ENCODE measurements around the gene ZSCAN23.
"Not testable (repeated sequence)": the region's sequence is repeated elsewhere in the genome, so short reads cannot be mapped to it uniquely, and the experiment has no call there.

ZSCAN23 gene

DNA sequence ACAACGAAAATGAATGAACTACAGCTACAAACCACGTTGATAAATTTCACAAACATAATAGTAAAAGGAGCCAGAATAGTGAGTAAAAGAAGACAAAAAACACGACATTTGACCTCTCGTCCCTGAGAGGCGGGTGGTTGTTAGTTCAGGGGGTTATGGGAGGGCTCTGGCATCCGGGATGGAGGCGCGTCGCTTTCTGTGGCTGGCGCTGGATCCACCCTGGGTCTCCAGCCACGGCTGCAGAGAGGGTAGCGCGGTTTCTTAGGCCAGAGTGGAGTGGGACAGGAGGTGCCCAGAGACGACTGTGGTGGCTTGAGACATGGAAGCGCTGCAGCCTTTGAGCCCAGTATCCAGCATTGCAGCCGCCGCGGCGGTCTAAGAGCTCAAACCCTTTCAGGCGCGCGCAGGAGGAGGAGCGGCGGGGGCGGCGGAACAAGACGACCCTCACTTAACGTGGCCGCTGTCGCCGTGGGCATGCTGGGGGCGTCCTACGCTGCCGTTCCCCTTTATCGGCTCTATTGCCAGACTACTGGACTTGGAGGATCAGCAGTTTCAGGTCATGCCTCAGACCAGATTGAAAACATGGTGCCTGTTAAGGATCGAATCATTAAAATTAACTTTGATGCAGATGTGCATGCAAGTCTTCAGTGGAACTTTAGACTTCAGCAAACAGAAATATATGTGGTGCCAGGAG, 3.7 kb upstream of the ZSCAN23 start:
- DNase-seq: peak; percentile 68
- TF ChIP-seq, protein P1, sequence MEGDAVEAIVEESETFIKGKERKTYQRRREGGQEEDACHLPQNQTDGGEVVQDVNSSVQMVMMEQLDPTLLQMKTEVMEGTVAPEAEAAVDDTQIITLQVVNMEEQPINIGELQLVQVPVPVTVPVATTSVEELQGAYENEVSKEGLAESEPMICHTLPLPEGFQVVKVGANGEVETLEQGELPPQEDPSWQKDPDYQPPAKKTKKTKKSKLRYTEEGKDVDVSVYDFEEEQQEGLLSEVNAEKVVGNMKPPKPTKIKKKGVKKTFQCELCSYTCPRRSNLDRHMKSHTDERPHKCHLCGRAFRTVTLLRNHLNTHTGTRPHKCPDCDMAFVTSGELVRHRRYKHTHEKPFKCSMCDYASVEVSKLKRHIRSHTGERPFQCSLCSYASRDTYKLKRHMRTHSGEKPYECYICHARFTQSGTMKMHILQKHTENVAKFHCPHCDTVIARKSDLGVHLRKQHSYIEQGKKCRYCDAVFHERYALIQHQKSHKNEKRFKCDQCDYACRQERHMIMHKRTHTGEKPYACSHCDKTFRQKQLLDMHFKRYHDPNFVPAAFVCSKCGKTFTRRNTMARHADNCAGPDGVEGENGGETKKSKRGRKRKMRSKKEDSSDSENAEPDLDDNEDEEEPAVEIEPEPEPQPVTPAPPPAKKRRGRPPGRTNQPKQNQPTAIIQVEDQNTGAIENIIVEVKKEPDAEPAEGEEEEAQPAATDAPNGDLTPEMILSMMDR (IDR thresholded peaks at IDR 0.05): no peak
- peaks cover 11% of the 10 kb centered on the region for H3K4me1 Mint-ChIP-seq
- H3K36me3 Mint-ChIP-seq (ENCODE audit: low read depth): no peaks in the 10 kb centered on the region
- peaks cover 10% of the 10 kb centered on the region for H3K9me3 Mint-ChIP-seq
- peak overlapping the region; percentile 85 for H3K4me3 Mint-ChIP-seq
- peak overlapping the region; percentile 33 for H3K27ac Mint-ChIP-seq
- H3K27me3 Mint-ChIP-seq (ENCODE audit: low read depth, poor library complexity): peaks cover 26% of the 10 kb centered on the region

DNA sequence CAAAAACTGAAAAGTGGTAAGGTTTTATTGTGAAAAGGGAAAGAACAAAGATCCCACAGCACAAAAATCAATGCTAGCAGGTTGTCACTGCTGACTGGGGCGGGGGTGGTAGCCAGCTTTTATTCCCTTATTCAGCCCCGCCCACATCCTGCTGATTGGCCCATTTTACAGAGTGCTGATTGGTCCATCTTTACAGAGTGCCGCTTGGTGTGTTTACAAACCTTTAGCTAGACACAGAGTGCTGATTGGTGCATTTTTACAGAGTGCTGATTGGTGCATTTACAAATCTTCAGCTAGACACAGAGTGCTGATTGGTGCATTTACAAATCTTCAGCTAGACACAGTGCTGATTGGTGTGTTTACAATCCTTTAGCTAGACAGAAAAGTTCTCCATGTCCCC, 1.5 kb upstream of the ZSCAN23 start:
- H3K4me1 Mint-ChIP-seq: peaks cover 11% of the 10 kb centered on the region
- not testable (repeated sequence) for H3K27me3 Mint-ChIP-seq (ENCODE audit: low read depth, poor library complexity); DNase-seq; H3K36me3 Mint-ChIP-seq (ENCODE audit: low read depth); H3K4me3 Mint-ChIP-seq; H3K27ac Mint-ChIP-seq; H3K9me3 Mint-ChIP-seq

DNA sequence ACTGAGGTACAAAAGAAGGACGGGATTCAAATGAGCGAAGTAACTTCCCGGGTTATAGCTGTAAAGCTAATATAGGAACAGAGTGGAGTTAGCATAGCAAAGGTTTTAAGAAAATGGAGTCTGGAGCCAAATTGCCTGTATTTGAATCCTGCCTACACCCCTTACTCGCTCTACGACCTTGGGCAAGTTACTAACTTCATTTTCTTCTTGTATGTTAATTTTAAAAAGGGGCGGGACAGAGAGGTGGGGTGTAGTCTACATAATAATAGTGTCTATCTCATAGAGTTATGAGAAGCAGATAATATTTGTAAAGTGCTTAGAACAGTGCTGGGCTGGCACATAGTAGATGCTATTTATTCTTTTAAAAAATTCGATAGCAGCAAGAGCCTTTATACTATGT, 705 bp downstream of the ZSCAN23 start:
- Mint-ChIP-seq H3K27ac (peak overlapping the region; percentile 99), H3K4me1 (peaks cover 11% of the 10 kb centered on the region), H3K27me3 (ENCODE audit: low read depth, poor library complexity) (peaks cover 5% of the 10 kb centered on the region), H3K4me3 (peak overlapping the region; percentile 100), H3K9me3 (peaks cover 10% of the 10 kb centered on the region), H3K36me3 (ENCODE audit: low read depth) (no peaks in the 10 kb centered on the region)
- DNase-seq: no peak
- TF ChIP-seq, protein P1 (IDR thresholded peaks at IDR 0.05): no peak

GRCh38 chr6:28436404-28436803, 6.9 kb downstream of the ZSCAN23 start:
- H3K27me3 Mint-ChIP-seq (ENCODE audit: low read depth, poor library complexity): no peaks in the 10 kb centered on the region
- peaks cover 31% of the 10 kb centered on the region for H3K36me3 Mint-ChIP-seq (ENCODE audit: low read depth)
- H3K27ac Mint-ChIP-seq: no peak overlapping the region
- no peaks in the 10 kb centered on the region for H3K4me1 Mint-ChIP-seq
- DNase-seq: no peak
- H3K4me3 Mint-ChIP-seq: no peak overlapping the region
- TF ChIP-seq, protein P1 (IDR thresholded peaks at IDR 0.05): no peak
- H3K9me3 Mint-ChIP-seq: no peaks in the 10 kb centered on the region

DNA sequence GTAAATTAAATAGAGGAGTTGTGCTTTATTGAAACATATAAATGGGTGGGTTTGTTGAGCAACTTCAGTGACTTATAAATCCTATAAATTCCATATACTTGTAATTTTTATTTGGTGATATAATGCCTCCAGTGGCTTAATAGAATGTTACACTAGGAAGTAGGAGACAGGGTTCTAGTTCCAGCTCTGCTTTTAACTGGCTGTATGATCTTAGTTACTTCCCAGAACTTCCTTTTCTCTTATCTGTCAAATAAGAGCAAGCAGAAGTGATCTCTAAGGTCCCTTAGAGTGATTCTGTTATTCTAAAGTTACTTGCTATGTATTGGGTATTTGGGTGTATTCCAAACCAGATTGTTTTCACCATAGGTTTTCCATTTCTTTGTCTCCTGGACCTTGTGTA, 10.2 kb downstream of the ZSCAN23 start:
- Mint-ChIP-seq H3K4me1 (no peaks in the 10 kb centered on the region), H3K4me3 (no peak overlapping the region), H3K27ac (no peak overlapping the region), H3K27me3 (ENCODE audit: low read depth, poor library complexity) (no peaks in the 10 kb centered on the region), H3K36me3 (ENCODE audit: low read depth) (peaks cover 62% of the 10 kb centered on the region), H3K9me3 (no peaks in the 10 kb centered on the region)
- no peak for DNase-seq
- TF ChIP-seq, protein P1 (IDR thresholded peaks at IDR 0.05): no peak

DNA sequence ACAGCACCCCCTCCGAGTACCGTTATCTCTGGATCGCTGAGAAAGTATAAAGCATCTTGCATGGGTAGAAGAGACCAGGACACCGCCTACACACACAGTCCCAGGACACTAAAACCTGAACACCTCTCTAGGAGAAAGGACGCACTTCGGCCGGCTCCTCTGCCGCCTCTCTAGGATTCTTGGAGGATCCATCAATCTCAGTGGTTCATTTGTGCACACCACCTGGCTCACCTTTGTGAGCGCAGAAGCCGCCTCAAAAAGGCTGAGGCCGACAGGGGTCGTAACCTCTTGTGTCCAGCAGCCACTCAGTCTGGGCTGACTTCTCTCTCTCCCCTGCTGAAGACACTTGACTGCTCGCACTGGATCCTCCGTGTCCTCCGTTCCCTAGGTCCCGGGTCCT, 13.5 kb downstream of the ZSCAN23 start:
- Mint-ChIP-seq H3K27me3 (ENCODE audit: low read depth, poor library complexity) (no peaks in the 10 kb centered on the region), H3K36me3 (ENCODE audit: low read depth) (peaks cover 86% of the 10 kb centered on the region), H3K27ac (no peak overlapping the region), H3K9me3 (peaks cover 19% of the 10 kb centered on the region), H3K4me3 (no peak overlapping the region), H3K4me1 (no peaks in the 10 kb centered on the region)
- no peak for DNase-seq
- TF ChIP-seq, protein P1 (IDR thresholded peaks at IDR 0.05): no peak
